ENCODE data around the gene ZFAND3.

ZFAND3 gene

GRCh38 chr6:38016824-38017223 is 197.3 kb downstream of the ZFAND3 start:
- ChIA-PET POLR2A (no interaction called here), CTCF (no interaction called here)
- DNase-seq (ENCODE audit: extremely low spot score): no peak
- TF ChIP-seq BHLHE40 (IDR thresholded peaks at IDR 0.05; ENCODE audit: borderline replicate concordance) (no peak), NFRKB (IDR thresholded peaks at IDR 0.05) (no peak), FOXK2 (IDR thresholded peaks at IDR 0.05) (no peak), ELF4 (IDR thresholded peaks at IDR 0.05) (no peak), ZNF384 (IDR thresholded peaks at IDR 0.05) (no peak), FOXA1 (IDR thresholded peaks at IDR 0.05) (no peak), CTBP1 (IDR thresholded peaks at IDR 0.05; ENCODE audit: borderline replicate concordance) (no peak), SUZ12 (IDR thresholded peaks at IDR 0.05) (no peak), L3MBTL2 (conservative IDR thresholded peaks at IDR 0.05) (no peak), SP1 (IDR thresholded peaks at IDR 0.05) (no peak), ARNT (IDR thresholded peaks at IDR 0.05) (no peak), LEF1 (IDR thresholded peaks at IDR 0.05; ENCODE audit: borderline replicate concordance) (no peak), HDGF (IDR thresholded peaks at IDR 0.05; ENCODE audit: borderline replicate concordance) (no peak)
- TF ChIP-seq, protein P1, sequence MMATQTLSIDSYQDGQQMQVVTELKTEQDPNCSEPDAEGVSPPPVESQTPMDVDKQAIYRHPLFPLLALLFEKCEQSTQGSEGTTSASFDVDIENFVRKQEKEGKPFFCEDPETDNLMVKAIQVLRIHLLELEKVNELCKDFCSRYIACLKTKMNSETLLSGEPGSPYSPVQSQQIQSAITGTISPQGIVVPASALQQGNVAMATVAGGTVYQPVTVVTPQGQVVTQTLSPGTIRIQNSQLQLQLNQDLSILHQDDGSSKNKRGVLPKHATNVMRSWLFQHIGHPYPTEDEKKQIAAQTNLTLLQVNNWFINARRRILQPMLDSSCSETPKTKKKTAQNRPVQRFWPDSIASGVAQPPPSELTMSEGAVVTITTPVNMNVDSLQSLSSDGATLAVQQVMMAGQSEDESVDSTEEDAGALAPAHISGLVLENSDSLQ (IDR thresholded peaks at IDR 0.05): no peak

GRCh38 chr6:38018755-38019165 is 199.2 kb downstream of the ZFAND3 start:
- no peak for DNase-seq (ENCODE audit: extremely low spot score)
- POLR2A ChIA-PET: no interaction called here
- TF ChIP-seq NFRKB (IDR thresholded peaks at IDR 0.05): no peak
- TF ChIP-seq, protein P1 (IDR thresholded peaks at IDR 0.05): peak; percentile 59
- no peak for TF ChIP-seq ZNF384 (IDR thresholded peaks at IDR 0.05)
- no peak for TF ChIP-seq SP1 (IDR thresholded peaks at IDR 0.05)
- no peak for TF ChIP-seq ELF4 (IDR thresholded peaks at IDR 0.05)
- no peak for TF ChIP-seq HDGF (IDR thresholded peaks at IDR 0.05; ENCODE audit: borderline replicate concordance)

DNA sequence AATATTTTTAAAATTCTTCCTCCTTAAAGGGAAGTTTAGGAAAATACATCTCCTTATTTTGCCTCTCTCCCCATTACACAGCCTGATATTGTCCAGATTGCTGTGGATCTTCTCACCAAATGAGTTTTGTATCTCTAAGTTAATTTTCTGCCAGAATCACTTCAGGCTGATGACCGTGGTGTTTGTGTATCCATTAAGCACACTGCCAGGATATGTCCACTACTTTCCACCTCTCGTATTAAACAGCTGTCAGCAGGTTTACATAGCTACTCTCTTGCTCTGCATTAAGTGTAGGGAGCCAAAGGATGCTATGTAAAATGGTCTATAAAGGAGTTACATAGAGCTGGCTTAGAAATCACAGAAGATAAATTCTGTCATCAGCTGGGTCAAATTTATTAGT is 201.1 kb downstream of the ZFAND3 start:
- TF ChIP-seq CTBP1 (IDR thresholded peaks at IDR 0.05; ENCODE audit: borderline replicate concordance) (no peak), ARNT (IDR thresholded peaks at IDR 0.05) (no peak), SUZ12 (IDR thresholded peaks at IDR 0.05) (no peak), FOXK2 (IDR thresholded peaks at IDR 0.05) (no peak)
- ChIA-PET CTCF (interaction anchor here (0.5 kb wide), 1 partner anchor 70 kb away, joined by 6 read pairs; no protein-coding TSS in a partner anchor), POLR2A (no interaction called here)
- no peak for DNase-seq (ENCODE audit: extremely low spot score)

More at GRCh38 chr6:38018755-38019165, 199.2 kb downstream of the ZFAND3 start:
- CTCF ChIA-PET: no interaction called here

GRCh38 chr6:38021029-38021428 is 201.5 kb downstream of the ZFAND3 start:
- DNase-seq (ENCODE audit: extremely low spot score): no peak

GRCh38 chr6:38021571-38021970 is 202.0 kb downstream of the ZFAND3 start:
- no peak for TF ChIP-seq ZNF384 (IDR thresholded peaks at IDR 0.05)
- TF ChIP-seq, protein P1 (IDR thresholded peaks at IDR 0.05): no peak
- TF ChIP-seq FOXK2 (IDR thresholded peaks at IDR 0.05): no peak
- TF ChIP-seq ELF4 (IDR thresholded peaks at IDR 0.05): no peak
- TF ChIP-seq L3MBTL2 (conservative IDR thresholded peaks at IDR 0.05): no peak
- POLR2A ChIA-PET: no interaction called here
- no peak for DNase-seq (ENCODE audit: extremely low spot score)
- CTCF ChIA-PET: interaction anchor here (0.7 to 1.7 kb wide), 3 partner anchors 12 to 317 kb away, joined by 3 to 4 read pairs (median 3); no protein-coding TSS in a partner anchor

More at GRCh38 chr6:38021029-38021428, 201.5 kb downstream of the ZFAND3 start:
- POLR2A ChIA-PET: no interaction called here
- CTCF ChIA-PET: interaction anchor here (0.7 to 1.7 kb wide), 2 partner anchors 230 to 316 kb away, joined by 3 read pairs; no protein-coding TSS in a partner anchor
- TF ChIP-seq FOXM1 (IDR thresholded peaks at IDR 0.05; ENCODE audit: borderline replicate concordance) (no peak), LEF1 (IDR thresholded peaks at IDR 0.05; ENCODE audit: borderline replicate concordance) (no peak), FOXA1 (IDR thresholded peaks at IDR 0.05) (no peak), ARNT (IDR thresholded peaks at IDR 0.05) (no peak), L3MBTL2 (conservative IDR thresholded peaks at IDR 0.05) (no peak), SUZ12 (IDR thresholded peaks at IDR 0.05) (no peak), TARDBP (IDR thresholded peaks at IDR 0.05) (no peak), ZNF384 (IDR thresholded peaks at IDR 0.05) (no peak), BHLHE40 (IDR thresholded peaks at IDR 0.05; ENCODE audit: borderline replicate concordance) (no peak), NFRKB (IDR thresholded peaks at IDR 0.05) (no peak), FOXK2 (IDR thresholded peaks at IDR 0.05) (no peak)

DNA sequence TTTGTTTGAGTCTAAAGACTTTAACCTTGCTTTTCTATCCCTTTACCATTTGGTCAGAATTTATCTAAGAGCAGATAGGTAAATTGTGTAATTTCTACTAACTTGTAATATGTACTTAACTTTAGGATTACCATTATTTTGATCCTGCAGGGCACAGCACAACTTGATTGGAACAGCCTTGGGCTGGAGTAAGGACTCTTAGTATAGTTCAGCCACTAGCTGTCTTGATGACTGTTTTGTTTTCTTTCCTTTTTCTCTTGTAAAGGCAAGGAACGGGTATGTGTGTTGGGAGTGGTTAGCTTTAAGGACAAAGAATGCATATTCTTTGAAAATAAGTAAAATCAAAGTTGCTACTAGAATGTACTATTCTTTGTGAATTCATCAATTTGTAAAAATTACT is 203.2 kb downstream of the ZFAND3 start:
- POLR2A ChIA-PET: no interaction called here
- TF ChIP-seq TARDBP (IDR thresholded peaks at IDR 0.05) (no peak), FOXM1 (IDR thresholded peaks at IDR 0.05; ENCODE audit: borderline replicate concordance) (no peak), NFRKB (IDR thresholded peaks at IDR 0.05) (no peak), FOXA1 (IDR thresholded peaks at IDR 0.05) (no peak)
- CTCF ChIA-PET: interaction anchor here (1.0 to 1.7 kb wide), 2 partner anchors 11 to 232 kb away, joined by 3 to 4 read pairs; no protein-coding TSS in a partner anchor

GRCh38 chr6:38024908-38025307 is 205.4 kb downstream of the ZFAND3 start:
- CTCF ChIA-PET: interaction anchor here (0.7 kb wide), 1 partner anchor 754 kb away, joined by 3 read pairs; no protein-coding TSS in a partner anchor
- POLR2A ChIA-PET: no interaction called here
- no peak for DNase-seq (ENCODE audit: extremely low spot score)

More for the DNA sequence above, 203.2 kb downstream of the ZFAND3 start:
- no peak for DNase-seq (ENCODE audit: extremely low spot score)

More at GRCh38 chr6:38024908-38025307, 205.4 kb downstream of the ZFAND3 start:
- TF ChIP-seq HDGF (IDR thresholded peaks at IDR 0.05; ENCODE audit: borderline replicate concordance) (no peak), ARNT (IDR thresholded peaks at IDR 0.05) (no peak), TARDBP (IDR thresholded peaks at IDR 0.05) (no peak), SP1 (IDR thresholded peaks at IDR 0.05) (no peak), NFRKB (IDR thresholded peaks at IDR 0.05) (no peak), SUZ12 (IDR thresholded peaks at IDR 0.05) (no peak), CTBP1 (IDR thresholded peaks at IDR 0.05; ENCODE audit: borderline replicate concordance) (no peak), FOXK2 (IDR thresholded peaks at IDR 0.05) (no peak), ELF4 (IDR thresholded peaks at IDR 0.05) (no peak), L3MBTL2 (conservative IDR thresholded peaks at IDR 0.05) (no peak), LEF1 (IDR thresholded peaks at IDR 0.05; ENCODE audit: borderline replicate concordance) (no peak), ZNF384 (IDR thresholded peaks at IDR 0.05) (no peak), FOXA1 (IDR thresholded peaks at IDR 0.05) (no peak), FOXM1 (IDR thresholded peaks at IDR 0.05; ENCODE audit: borderline replicate concordance) (no peak), BHLHE40 (IDR thresholded peaks at IDR 0.05; ENCODE audit: borderline replicate concordance) (no peak)
- TF ChIP-seq, protein P1 (IDR thresholded peaks at IDR 0.05): no peak
